Right lobe of liver (tissue), 4 donors: Measurements from ENCODE around the gene KIRREL3.

Experiments
- POLR2A ChIP-seq: fragments of 450-650 bp; IDR thresholded peaks from one replicate; pipeline ENCODE4 v1.6.1; 2017; ENCODE audit warnings: antibody characterized with exemption, mild to moderate bottlenecking
- TF ChIP-seq, protein P1 (sequence below), 4 donors: fragments of 200-600 bp in 3 of 4; fragments of 450-650 bp in 1 of 4; IDR thresholded peaks; one replicate each; pipeline versions ENCODE4 v1.5.1 to v1.8.0; 2016 to 2022; ENCODE audit warnings: antibody characterized with exemption in 4 of 4, mild to moderate bottlenecking in 2 of 4
- donor health status: DM: no; HTN: no; CAD: no.
- donor health status: DM: no; HTN: no; CAD: no.
- donor health status: DM: no; HTN: yes; CAD: no.

DNA sequence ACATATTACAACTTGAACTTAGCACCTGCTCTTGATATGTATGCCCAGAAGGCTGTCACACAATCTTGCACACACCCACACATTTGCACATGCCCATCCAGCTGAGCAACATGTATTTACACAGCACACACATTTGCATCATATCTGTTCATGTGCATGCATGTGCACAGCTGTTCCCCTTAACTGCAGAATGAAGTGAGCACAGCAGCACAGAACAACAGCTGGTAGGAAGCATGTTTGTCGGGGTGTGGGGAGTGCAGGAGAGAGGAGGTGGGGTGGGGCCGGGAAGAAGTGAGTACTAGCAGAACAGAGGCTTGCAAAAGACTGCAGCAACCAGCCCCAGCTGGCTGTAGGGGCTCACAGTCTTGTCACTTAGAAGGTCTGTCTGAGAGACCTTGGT lies 296.5 kb downstream of the KIRREL3 start:
- TF ChIP-seq, protein P1, sequence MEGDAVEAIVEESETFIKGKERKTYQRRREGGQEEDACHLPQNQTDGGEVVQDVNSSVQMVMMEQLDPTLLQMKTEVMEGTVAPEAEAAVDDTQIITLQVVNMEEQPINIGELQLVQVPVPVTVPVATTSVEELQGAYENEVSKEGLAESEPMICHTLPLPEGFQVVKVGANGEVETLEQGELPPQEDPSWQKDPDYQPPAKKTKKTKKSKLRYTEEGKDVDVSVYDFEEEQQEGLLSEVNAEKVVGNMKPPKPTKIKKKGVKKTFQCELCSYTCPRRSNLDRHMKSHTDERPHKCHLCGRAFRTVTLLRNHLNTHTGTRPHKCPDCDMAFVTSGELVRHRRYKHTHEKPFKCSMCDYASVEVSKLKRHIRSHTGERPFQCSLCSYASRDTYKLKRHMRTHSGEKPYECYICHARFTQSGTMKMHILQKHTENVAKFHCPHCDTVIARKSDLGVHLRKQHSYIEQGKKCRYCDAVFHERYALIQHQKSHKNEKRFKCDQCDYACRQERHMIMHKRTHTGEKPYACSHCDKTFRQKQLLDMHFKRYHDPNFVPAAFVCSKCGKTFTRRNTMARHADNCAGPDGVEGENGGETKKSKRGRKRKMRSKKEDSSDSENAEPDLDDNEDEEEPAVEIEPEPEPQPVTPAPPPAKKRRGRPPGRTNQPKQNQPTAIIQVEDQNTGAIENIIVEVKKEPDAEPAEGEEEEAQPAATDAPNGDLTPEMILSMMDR (IDR thresholded peaks at IDR 0.05) = no peak
- no peak for TF ChIP-seq POLR2A
